ENCODE data around the gene ANKFN1. TPM values are rescaled to one million over a fixed set of nuclear protein-coding genes. Genes with fewer than 3 reads are reported as not detected.

ANKFN1 gene
- total RNA-seq, 1 donor from 2014 or later: not detected

GRCh38 chr17:56514264-56514663 lies 361.0 kb downstream of the ANKFN1 start:
- no peaks in the 10 kb centered on the region for H3K27me3 Mint-ChIP-seq (ENCODE audit: insufficient read depth, low read depth)
- H3K9ac ChIP-seq: no peak overlapping the region
- no peaks in the 10 kb centered on the region for H4K20me1 ChIP-seq (ENCODE audit: low read depth)
- no peaks in the 10 kb centered on the region for H3K79me2 ChIP-seq (ENCODE audit: low read depth)
- no peaks in the 10 kb centered on the region for H3K36me3 Mint-ChIP-seq
- no peaks in the 10 kb centered on the region for H3K27me3 ChIP-seq
- no peaks in the 10 kb centered on the region for H3K4me1 Mint-ChIP-seq
- no peaks in the 10 kb centered on the region for H3K9me3 ChIP-seq (ENCODE audit: low read depth)
- H3K4me1 ChIP-seq: no peaks in the 10 kb centered on the region
- no peak overlapping the region for H3K4me2 ChIP-seq
- no peak overlapping the region for H3K4me3 ChIP-seq
- DNase-seq (ENCODE audit: low spot score): no peak
- H3K4me3 Mint-ChIP-seq: no peak overlapping the region
- H3K9me3 Mint-ChIP-seq: no peaks in the 10 kb centered on the region
- no peaks in the 10 kb centered on the region for H3K36me3 ChIP-seq
- TF ChIP-seq EZH2 (IDR thresholded peaks at IDR 0.05) (no peak), CTCF (IDR thresholded peaks at IDR 0.05) (no peak), EZH2phosphoT487 (IDR thresholded peaks at IDR 0.05) (no peak)
- no peak overlapping the region for H3K27ac ChIP-seq
- H2AFZ ChIP-seq (replicated peaks): no peak overlapping the region
- H3K27ac Mint-ChIP-seq: no peak overlapping the region
- H3F3A ChIP-seq (ENCODE audit: low read depth): no peaks in the 10 kb centered on the region

DNA sequence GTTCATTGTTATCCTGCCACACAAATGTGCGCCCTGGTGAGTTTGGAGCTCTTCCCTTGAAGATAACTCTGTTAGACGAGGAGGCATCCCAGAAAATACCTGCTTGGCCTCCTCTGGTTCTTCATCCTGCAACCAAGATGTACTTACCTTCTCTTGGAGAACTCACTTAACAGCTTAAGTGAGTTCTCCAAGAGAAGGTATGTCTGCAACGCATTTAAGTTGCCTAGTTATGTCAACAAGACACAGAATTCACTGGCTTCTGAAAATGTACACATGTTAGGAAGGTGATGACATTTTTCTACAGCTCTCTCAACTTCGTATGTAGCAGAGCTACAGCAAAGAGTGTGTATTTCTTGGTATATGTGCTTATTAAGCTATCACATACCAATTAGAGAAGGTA lies 361.6 kb downstream of the ANKFN1 start:
- no peaks in the 10 kb centered on the region for H3K36me3 Mint-ChIP-seq
- no peaks in the 10 kb centered on the region for H3K36me3 ChIP-seq
- no peaks in the 10 kb centered on the region for H3K9me3 Mint-ChIP-seq
- H3K9ac ChIP-seq: no peak overlapping the region
- no peak overlapping the region for H3K4me3 Mint-ChIP-seq
- H3K79me2 ChIP-seq (ENCODE audit: low read depth): no peaks in the 10 kb centered on the region
- H3K4me1 ChIP-seq: no peaks in the 10 kb centered on the region
- no peaks in the 10 kb centered on the region for H3K9me3 ChIP-seq (ENCODE audit: low read depth)
- no peak overlapping the region for H3K4me2 ChIP-seq
- no peaks in the 10 kb centered on the region for H3K27me3 Mint-ChIP-seq (ENCODE audit: insufficient read depth, low read depth)
- H3K4me3 ChIP-seq: no peak overlapping the region
- H3K27ac ChIP-seq: no peak overlapping the region
- peaks cover 3% of the 10 kb centered on the region for H3K4me1 Mint-ChIP-seq
- no peaks in the 10 kb centered on the region for H3F3A ChIP-seq (ENCODE audit: low read depth)
- no peak for DNase-seq (ENCODE audit: low spot score)
- H3K27me3 ChIP-seq: no peaks in the 10 kb centered on the region
- no peaks in the 10 kb centered on the region for H4K20me1 ChIP-seq (ENCODE audit: low read depth)
- H3K27ac Mint-ChIP-seq: no peak overlapping the region
- TF ChIP-seq CTCF (IDR thresholded peaks at IDR 0.05): no peak
- TF ChIP-seq EZH2phosphoT487 (IDR thresholded peaks at IDR 0.05): no peak
- no peak for TF ChIP-seq EZH2 (IDR thresholded peaks at IDR 0.05)
- no peak overlapping the region for H2AFZ ChIP-seq (replicated peaks)

- Histone ChIP-seq H3K4me2 (no peak overlapping the region), H4K20me1 (ENCODE audit: low read depth) (no peaks in the 10 kb centered on the region), H3K4me3 (no peak overlapping the region), H3K4me1 (peaks cover 11% of the 10 kb centered on the region), H3K27ac (no peak overlapping the region), H2AFZ (replicated peaks) (peak overlapping the region; percentile 68), H3K9ac (no peak overlapping the region), H3K79me2 (ENCODE audit: low read depth) (no peaks in the 10 kb centered on the region), H3K9me3 (ENCODE audit: low read depth) (no peaks in the 10 kb centered on the region), H3K36me3 (no peaks in the 10 kb centered on the region), H3K27me3 (no peaks in the 10 kb centered on the region), H3F3A (ENCODE audit: low read depth) (no peaks in the 10 kb centered on the region)
- Mint-ChIP-seq H3K27ac (no peak overlapping the region), H3K9me3 (no peaks in the 10 kb centered on the region), H3K4me3 (no peak overlapping the region), H3K36me3 (no peaks in the 10 kb centered on the region), H3K4me1 (peaks cover 7% of the 10 kb centered on the region), H3K27me3 (ENCODE audit: insufficient read depth, low read depth) (no peaks in the 10 kb centered on the region)
- no peak for TF ChIP-seq EZH2 (IDR thresholded peaks at IDR 0.05)
- no peak for TF ChIP-seq CTCF (IDR thresholded peaks at IDR 0.05)
- TF ChIP-seq EZH2phosphoT487 (IDR thresholded peaks at IDR 0.05): no peak
- peak; percentile 28 for DNase-seq (ENCODE audit: low spot score)
Measured at GRCh38 chr17:56521414-56522141, 368.3 kb downstream of the ANKFN1 start.
